ENCODE data around the gene POU2F3.

POU2F3 gene

DNA sequence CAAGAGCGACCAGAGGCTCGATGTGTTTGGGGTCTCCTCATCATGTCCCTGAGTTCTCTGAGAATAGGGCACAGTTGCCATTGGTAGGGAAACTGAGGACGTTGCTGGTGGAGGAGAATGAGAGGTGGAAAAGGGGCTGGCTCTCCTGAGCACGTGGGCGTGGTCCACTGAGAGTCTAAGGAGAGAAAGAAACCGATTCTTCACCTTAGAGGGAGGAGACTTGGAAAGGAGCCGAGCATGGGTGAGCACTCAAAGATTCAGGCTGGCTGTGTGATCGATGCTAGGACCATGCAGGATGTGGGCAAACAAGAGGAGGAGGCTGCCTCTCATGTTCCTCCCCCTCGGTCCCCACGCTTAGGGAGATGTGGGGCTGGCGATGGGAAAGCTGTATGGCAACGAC lies 65.3 kb downstream of the POU2F3 start:
- DNase-seq (ENCODE audit: low read depth), result no peak
- TF ChIP-seq, protein P1, sequence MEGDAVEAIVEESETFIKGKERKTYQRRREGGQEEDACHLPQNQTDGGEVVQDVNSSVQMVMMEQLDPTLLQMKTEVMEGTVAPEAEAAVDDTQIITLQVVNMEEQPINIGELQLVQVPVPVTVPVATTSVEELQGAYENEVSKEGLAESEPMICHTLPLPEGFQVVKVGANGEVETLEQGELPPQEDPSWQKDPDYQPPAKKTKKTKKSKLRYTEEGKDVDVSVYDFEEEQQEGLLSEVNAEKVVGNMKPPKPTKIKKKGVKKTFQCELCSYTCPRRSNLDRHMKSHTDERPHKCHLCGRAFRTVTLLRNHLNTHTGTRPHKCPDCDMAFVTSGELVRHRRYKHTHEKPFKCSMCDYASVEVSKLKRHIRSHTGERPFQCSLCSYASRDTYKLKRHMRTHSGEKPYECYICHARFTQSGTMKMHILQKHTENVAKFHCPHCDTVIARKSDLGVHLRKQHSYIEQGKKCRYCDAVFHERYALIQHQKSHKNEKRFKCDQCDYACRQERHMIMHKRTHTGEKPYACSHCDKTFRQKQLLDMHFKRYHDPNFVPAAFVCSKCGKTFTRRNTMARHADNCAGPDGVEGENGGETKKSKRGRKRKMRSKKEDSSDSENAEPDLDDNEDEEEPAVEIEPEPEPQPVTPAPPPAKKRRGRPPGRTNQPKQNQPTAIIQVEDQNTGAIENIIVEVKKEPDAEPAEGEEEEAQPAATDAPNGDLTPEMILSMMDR (IDR thresholded peaks at IDR 0.05; ENCODE audit: control insufficient read depth, insufficient read depth, low read depth, low read length, missing control alignments), result no peak
- H3K4me3 ChIP-seq (ENCODE audit: control insufficient read depth, low read depth, low read length), result no peak overlapping the region

DNA sequence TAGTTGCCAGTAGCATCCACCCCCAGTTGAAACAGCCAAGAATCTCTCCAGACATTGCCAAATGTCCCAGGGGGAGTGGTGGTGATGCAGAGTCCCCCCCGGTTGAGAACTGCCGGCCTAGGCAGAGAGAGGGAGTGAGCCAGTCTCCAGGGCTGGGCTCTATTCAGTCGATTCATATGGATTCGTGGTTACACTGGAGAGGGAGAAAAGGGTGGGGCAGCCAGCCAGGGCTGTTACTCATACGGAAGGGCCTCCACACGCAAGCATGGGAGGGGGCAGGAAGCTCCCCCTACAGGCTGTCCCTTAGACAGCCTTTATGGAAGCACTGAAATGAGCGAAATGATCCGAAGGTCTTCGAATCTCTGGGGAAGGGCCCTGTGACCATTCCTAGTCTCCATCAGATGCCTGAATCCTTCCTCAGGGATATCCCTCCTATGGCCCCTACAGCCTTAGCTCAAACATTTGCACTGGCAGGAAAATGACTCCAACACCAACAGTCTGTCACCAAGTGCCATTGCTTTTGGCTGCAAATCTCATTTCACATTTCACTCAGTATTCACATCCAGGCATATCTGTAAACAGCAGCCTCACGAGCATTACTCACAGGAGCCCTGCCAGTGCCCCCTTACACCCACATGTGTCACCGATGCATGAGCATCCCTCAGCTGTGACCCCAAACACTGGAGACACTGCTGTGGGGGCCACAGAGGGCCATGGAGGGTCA lies 66.7 kb downstream of the POU2F3 start:
- DNase-seq (ENCODE audit: low read depth), result peak; percentile 71
- TF ChIP-seq, protein P1 (IDR thresholded peaks at IDR 0.05; ENCODE audit: control insufficient read depth, insufficient read depth, low read depth, low read length, missing control alignments), result peak; percentile 77
- no peak overlapping the region for H3K4me3 ChIP-seq (ENCODE audit: control insufficient read depth, low read depth, low read length)

GRCh38 chr11:120307476-120307875 lies 67.5 kb downstream of the POU2F3 start:
- H3K4me3 ChIP-seq (ENCODE audit: control insufficient read depth, low read depth, low read length), result no peak overlapping the region
- DNase-seq (ENCODE audit: low read depth), result no peak
- TF ChIP-seq, protein P1 (IDR thresholded peaks at IDR 0.05; ENCODE audit: control insufficient read depth, insufficient read depth, low read depth, low read length, missing control alignments), result no peak

DNA sequence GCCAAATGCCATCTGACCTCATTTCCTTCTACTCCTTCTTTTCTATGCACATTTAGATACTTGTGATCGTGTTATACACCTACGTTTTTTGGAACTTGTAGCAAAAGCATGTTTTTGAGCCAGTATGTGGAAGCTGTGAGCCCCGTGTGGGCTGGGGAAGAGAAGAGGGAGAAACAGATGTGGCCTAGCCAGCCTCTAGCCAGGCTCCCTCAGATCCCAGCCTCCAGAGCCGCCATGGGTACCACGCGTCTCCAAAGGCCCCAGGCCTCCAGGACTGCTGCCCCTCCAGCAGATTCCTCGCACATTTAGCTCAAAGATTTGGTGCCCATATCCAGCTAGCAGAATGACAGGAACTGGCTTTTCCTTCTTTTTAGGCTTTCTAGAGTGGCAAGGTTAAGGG lies 68.1 kb downstream of the POU2F3 start:
- no peak for DNase-seq (ENCODE audit: low read depth)
- TF ChIP-seq, protein P1 (IDR thresholded peaks at IDR 0.05; ENCODE audit: control insufficient read depth, insufficient read depth, low read depth, low read length, missing control alignments), result no peak
- no peak overlapping the region for H3K4me3 ChIP-seq (ENCODE audit: control insufficient read depth, low read depth, low read length)

GRCh38 chr11:120310870-120311269 lies 70.9 kb downstream of the POU2F3 start:
- H3K4me3 ChIP-seq (ENCODE audit: control insufficient read depth, low read depth, low read length), result no peak overlapping the region
- TF ChIP-seq, protein P1 (IDR thresholded peaks at IDR 0.05; ENCODE audit: control insufficient read depth, insufficient read depth, low read depth, low read length, missing control alignments), result no peak
- no peak for DNase-seq (ENCODE audit: low read depth)

DNA sequence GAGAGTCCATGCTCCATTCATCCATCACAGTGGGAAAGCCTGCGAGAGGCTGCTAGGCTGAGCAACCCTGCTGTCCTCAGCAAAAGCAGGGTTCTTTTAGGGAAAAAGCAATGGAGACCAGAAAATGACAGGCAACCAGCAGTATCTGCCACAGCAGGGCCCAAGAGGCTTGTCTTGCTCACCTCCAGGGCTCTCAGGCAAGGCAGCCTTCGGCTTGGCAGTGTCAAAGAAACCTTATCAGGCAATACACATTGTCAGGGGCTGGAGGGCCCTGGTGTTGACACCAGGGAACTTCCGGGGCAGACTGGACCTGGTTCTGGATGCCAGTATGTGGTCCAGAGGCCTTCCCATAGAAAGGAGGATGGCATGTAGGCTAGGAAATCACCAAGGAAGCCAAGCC lies 74.9 kb downstream of the POU2F3 start:
- TF ChIP-seq, protein P1 (IDR thresholded peaks at IDR 0.05; ENCODE audit: control insufficient read depth, insufficient read depth, low read depth, low read length, missing control alignments), result no peak
- H3K4me3 ChIP-seq (ENCODE audit: control insufficient read depth, low read depth, low read length), result no peak overlapping the region
- DNase-seq (ENCODE audit: low read depth), result no peak

Data from AG09309 (cell line).